ENCODE results near the gene AK1.

- TF ChIP-seq EZH2 (IDR thresholded peaks at IDR 0.05) (no peak), POLR2A (IDR thresholded peaks at IDR 0.05; ENCODE audit: borderline replicate concordance, extremely low read depth, insufficient read depth, insufficient read length) (no peak), RAD21 (IDR thresholded peaks at IDR 0.05; ENCODE audit: low read depth) (no peak), EZH2phosphoT487 (IDR thresholded peaks at IDR 0.05; ENCODE audit: borderline replicate concordance) (no peak), REST (IDR thresholded peaks at IDR 0.05; ENCODE audit: low read depth) (no peak), POLR2AphosphoS5 (IDR thresholded peaks at IDR 0.05; ENCODE audit: low read depth, low read length) (no peak), JUND (IDR thresholded peaks at IDR 0.05) (no peak), CEBPB (IDR thresholded peaks at IDR 0.05; ENCODE audit: low read depth) (no peak)
- TF ChIP-seq, protein P1, sequence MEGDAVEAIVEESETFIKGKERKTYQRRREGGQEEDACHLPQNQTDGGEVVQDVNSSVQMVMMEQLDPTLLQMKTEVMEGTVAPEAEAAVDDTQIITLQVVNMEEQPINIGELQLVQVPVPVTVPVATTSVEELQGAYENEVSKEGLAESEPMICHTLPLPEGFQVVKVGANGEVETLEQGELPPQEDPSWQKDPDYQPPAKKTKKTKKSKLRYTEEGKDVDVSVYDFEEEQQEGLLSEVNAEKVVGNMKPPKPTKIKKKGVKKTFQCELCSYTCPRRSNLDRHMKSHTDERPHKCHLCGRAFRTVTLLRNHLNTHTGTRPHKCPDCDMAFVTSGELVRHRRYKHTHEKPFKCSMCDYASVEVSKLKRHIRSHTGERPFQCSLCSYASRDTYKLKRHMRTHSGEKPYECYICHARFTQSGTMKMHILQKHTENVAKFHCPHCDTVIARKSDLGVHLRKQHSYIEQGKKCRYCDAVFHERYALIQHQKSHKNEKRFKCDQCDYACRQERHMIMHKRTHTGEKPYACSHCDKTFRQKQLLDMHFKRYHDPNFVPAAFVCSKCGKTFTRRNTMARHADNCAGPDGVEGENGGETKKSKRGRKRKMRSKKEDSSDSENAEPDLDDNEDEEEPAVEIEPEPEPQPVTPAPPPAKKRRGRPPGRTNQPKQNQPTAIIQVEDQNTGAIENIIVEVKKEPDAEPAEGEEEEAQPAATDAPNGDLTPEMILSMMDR (IDR thresholded peaks at IDR 0.05 in 2 of 3, conservative IDR thresholded peaks at IDR 0.05 in 1 of 3; ENCODE audit: borderline replicate concordance in 1 of 3, insufficient read depth in 1 of 3, low read depth in 2 of 3, low read length in 2 of 3) = no peak
These were observed 22.0 kb downstream of the AK1 start for GRCh38 chr9:127855522-127855921.
